A673 (cell line): ENCODE data around the gene SNX32.

Experiments used
- EZH2 ChIP-seq: fragments of 200-600 bp; sonication (generic); IDR thresholded peaks from 2 replicates; pipeline ENCODE4 v1.6.1; 2017; ENCODE audit warnings: borderline replicate concordance, low read depth, mild to moderate bottlenecking, mixed read lengths, antibody characterized with exemption, low read length; ENCODE audit not compliant: poor library complexity, severe bottlenecking
- TF ChIP-seq, protein P1 (sequence below): fragments of 300-800, 200-600 bp; sonication (generic); conservative IDR thresholded peaks from 2 replicates; pipeline ENCODE4 v1.5.1; 2017; ENCODE audit warnings: low read depth, mild to moderate bottlenecking, antibody characterized with exemption, low read length, moderate library complexity, mixed read lengths

DNA sequence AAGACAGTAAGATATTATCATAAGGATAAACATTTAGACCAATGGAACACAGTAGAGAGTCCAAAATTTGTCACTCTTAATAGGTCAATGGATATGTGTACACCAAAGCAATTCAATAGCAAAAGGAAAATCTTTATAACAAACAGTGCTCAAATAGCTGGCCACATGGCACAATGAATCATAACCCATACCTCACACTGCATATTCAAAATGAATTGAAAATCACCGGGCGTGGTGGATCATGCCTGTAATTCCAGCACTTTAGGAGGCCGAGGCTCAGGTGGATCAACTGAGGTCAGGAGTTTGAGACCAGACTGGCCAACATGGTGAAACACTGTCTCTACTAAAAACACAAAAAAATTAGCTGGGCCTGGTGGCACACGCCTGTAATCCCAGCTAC, 8.4 kb downstream of the SNX32 start:
- TF ChIP-seq, protein P1, sequence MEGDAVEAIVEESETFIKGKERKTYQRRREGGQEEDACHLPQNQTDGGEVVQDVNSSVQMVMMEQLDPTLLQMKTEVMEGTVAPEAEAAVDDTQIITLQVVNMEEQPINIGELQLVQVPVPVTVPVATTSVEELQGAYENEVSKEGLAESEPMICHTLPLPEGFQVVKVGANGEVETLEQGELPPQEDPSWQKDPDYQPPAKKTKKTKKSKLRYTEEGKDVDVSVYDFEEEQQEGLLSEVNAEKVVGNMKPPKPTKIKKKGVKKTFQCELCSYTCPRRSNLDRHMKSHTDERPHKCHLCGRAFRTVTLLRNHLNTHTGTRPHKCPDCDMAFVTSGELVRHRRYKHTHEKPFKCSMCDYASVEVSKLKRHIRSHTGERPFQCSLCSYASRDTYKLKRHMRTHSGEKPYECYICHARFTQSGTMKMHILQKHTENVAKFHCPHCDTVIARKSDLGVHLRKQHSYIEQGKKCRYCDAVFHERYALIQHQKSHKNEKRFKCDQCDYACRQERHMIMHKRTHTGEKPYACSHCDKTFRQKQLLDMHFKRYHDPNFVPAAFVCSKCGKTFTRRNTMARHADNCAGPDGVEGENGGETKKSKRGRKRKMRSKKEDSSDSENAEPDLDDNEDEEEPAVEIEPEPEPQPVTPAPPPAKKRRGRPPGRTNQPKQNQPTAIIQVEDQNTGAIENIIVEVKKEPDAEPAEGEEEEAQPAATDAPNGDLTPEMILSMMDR: no peak
- no peak for TF ChIP-seq EZH2
